K562 (cell line): ENCODE data around the gene POU2AF1.

Source experiments
- FOXK2 ChIP-seq, 2 experiments: fragments of 450-650 bp; IDR thresholded peaks in 1 of 2; conservative IDR thresholded peaks in 1 of 2; 2 replicates each; pipeline ENCODE4 v1.6.1; 2016; ENCODE audit warnings: low read depth in 2 of 2, mild to moderate bottlenecking in 1 of 2
- KLF6 ChIP-seq: fragments of 250-450 bp; sonication (Bioruptor Pico); IDR thresholded peaks from 2 replicates; pipeline ENCODE4 v1.4.0; 2020; ENCODE audit warnings: mild to moderate bottlenecking, moderate library complexity, borderline replicate concordance

DNA sequence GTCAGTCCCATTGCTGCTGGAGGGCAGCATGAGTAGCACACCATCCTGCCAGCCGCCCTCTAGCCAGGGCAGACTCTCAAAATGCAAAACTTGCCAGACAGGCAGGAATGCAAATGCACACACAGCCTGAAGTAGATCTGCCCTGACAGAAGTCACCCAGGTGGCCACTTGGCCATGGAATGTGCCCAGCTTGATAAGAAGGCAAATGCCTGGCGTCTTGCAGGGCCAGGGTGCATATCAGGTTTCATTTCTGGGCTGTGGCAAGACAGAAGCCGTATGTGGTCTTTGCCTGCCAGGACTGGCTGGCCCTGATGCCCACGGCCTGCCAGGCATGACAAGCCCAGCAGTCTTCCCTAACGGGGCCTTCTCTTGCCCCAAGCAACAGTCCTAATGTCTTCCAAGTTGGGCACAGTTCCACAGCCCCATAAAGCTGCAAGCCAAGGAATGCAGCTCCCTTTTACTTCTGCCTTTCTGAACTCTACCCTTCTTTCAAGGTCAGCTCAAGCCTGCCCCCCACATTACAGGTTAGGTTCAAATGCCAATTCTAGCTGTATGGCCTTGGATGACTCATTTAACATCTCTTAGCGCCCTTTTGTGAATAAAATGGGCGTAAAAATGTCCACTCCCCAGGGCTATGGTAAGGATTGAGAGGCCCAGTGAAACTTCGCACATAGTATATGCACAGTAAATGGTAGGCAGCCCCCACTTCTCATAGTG lies 51.0 kb downstream of the POU2AF1 start:
- TF ChIP-seq FOXK2 (conservative IDR thresholded peaks at IDR 0.05 in 1 of 2, IDR thresholded peaks at IDR 0.05 in 1 of 2; ENCODE audit: low read depth in 2 of 2) = no peak
- no peak for TF ChIP-seq KLF6
